Neuron (in vitro differentiated cells): ENCODE data around the gene PTPN14.

Source experiments
- H2AFZ ChIP-seq: one replicate; pipeline ENCODE4 v1.6.1; 2013; ENCODE audit warnings: low read depth, mild to moderate bottlenecking, inconsistent platforms, low read length, moderate library complexity
- H3K27me3 ChIP-seq: one replicate; pipeline ENCODE4 v1.6.1; 2013; ENCODE audit warnings: low read length; ENCODE audit not compliant: insufficient read depth
- H3K36me3 ChIP-seq: one replicate; pipeline ENCODE4 v1.6.1; 2013; ENCODE audit warnings: low read length; ENCODE audit not compliant: insufficient read depth
- H3K4me1 ChIP-seq: one replicate; pipeline ENCODE4 v1.6.1; 2013; ENCODE audit warnings: low read length; ENCODE audit not compliant: insufficient read depth
- H3K4me3 ChIP-seq: 2 replicates; pipeline ENCODE4 v1.5.1; 2013; ENCODE audit warnings: mild to moderate bottlenecking, low read length, moderate library complexity
- H3K9me3 ChIP-seq: one replicate; pipeline ENCODE4 v1.6.1; 2013; ENCODE audit warnings: low read length

The PTPN14 gene

DNA sequence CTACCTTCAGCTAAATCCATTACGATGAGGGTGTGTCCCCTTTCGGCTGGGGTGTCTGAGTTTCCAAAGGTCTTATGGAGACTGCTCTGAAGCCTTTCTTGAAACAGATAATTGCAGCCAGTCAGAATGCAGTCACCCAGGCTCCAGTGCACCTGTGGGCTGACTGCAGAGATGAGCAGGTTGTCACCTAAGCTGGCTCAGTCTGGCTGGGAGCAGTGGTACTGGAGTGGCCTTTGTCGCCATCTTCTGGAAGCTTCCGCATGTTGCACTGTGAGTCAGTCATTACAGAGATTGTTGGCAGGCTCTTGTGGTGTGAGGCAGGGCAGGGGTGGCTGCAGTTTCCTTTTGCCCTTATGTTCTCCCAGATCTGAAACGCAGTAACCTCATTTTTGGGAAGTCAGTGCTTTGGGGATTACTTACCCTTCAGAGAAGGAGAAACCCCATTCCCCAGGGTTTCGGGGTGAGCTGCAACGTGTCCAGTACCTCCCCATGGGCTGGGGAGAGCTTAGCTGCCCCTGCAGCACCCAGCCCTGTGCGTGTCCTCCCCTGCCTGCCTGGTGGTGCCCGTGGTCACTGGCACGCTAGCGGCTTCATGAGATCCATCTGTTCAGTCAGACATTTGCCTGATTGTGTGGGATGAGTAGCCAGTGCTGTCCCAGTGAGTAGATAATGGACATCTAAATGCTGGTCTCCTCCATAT, 222.5 kb downstream of the PTPN14 start:
- H3K36me3 ChIP-seq, result peaks cover 13% of the 10 kb centered on the region
- H2AFZ ChIP-seq, result no peak overlapping the region
- peaks cover 3% of the 10 kb centered on the region for H3K4me1 ChIP-seq
- no peak overlapping the region for H3K4me3 ChIP-seq
- no peaks in the 10 kb centered on the region for H3K27me3 ChIP-seq
- no peaks in the 10 kb centered on the region for H3K9me3 ChIP-seq

GRCh38 chr1:214327514-214327913, 223.9 kb downstream of the PTPN14 start:
- Histone ChIP-seq H3K9me3 (no peaks in the 10 kb centered on the region), H3K36me3 (peaks cover 13% of the 10 kb centered on the region), H3K4me3 (no peak overlapping the region), H3K4me1 (peaks cover 3% of the 10 kb centered on the region), H3K27me3 (no peaks in the 10 kb centered on the region), H2AFZ (no peak overlapping the region)

- Histone ChIP-seq H3K27me3 (no peaks in the 10 kb centered on the region), H3K4me1 (peaks cover 3% of the 10 kb centered on the region), H3K36me3 (peaks cover 14% of the 10 kb centered on the region)
Observed at GRCh38 chr1:214326406-214326805, 225.0 kb downstream of the PTPN14 start.

DNA sequence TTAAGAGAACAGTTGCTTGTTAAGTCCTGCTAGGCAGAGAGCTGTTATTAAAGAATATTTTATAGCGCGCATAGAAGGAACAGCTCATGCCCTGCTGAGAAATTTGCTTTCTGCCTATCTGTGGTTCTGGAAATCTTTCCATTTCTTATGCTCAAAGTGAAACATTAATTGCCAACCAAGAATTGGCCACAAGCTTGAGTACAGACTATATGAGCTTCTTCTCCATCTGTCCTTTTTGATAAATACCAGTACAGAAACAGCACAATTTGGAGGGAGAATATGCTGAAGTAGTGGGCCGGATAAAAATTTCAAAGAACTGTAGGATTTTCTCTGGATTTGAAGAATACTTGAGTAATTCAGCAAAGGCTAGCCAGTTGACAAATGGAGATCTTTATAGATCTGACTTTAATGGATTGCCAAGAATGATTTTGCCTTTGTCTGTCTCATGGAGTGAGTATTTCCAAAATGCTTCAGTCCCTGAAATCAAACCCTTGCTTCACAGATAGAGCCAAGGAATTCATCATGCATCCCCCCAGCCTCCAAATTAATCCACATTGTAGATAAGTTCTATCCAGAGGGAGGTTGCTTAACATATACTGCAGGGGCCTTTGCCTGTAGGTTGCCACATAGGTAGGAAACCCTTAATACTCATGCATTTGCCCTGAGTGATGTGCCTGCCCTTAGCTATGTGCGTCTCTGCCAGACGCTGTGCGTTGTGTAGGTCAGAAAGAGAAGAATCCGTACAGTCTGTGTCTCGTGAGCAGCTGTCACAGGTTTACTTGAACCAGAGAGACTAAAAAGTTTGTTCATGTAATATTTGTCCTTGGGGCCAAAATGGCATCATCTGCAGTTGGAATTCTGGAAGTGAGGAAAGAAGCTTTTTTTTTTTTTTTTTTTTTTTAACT, 226.3 kb downstream of the PTPN14 start:
- no peak overlapping the region for H3K4me3 ChIP-seq
- H2AFZ ChIP-seq, result no peak overlapping the region
- peaks cover 11% of the 10 kb centered on the region for H3K36me3 ChIP-seq
- no peaks in the 10 kb centered on the region for H3K9me3 ChIP-seq
- no peaks in the 10 kb centered on the region for H3K27me3 ChIP-seq
- peaks cover 3% of the 10 kb centered on the region for H3K4me1 ChIP-seq

More at GRCh38 chr1:214326406-214326805, 225.0 kb downstream of the PTPN14 start:
- H3K9me3 ChIP-seq, result no peaks in the 10 kb centered on the region
- H3K4me3 ChIP-seq, result no peak overlapping the region
- H2AFZ ChIP-seq, result no peak overlapping the region

DNA sequence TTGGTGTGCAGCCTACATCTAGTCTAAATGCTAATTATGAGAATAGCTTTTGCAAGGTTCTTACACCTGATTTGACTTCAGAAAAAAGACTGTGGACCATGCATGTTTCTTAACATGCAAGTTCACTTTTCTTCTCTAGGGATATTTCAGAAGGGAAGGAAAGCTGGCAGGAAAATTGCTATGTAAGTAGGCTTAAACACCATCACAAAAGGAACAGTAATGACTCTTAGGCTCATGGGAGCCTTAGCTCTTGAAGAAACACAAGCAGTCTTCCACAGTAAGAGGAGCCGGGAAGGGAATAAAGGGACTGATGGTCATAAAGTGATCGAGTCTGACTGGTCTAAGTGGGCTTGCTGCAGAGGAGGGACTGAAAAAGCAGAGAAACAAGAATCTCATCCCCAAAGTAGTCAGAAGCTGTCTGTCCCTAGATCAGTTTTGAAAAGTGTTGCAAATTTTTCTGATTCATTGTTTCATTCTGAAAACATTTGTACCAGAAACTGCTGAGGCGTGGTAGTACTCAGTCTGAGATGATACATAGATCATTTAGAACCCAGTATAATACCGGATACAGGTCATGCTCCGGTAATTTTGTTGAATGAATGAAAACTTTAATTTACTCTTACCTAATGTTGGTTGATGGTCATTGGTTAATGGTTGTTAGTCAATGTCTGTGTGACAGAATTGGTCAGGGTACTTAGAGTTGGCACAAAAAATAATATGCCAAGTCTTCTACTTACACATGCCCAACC, 229.5 kb downstream of the PTPN14 start:
- Histone ChIP-seq H2AFZ (no peak overlapping the region), H3K27me3 (no peaks in the 10 kb centered on the region), H3K4me1 (peaks cover 4% of the 10 kb centered on the region), H3K9me3 (no peaks in the 10 kb centered on the region), H3K4me3 (no peak overlapping the region), H3K36me3 (peaks cover 14% of the 10 kb centered on the region)

DNA sequence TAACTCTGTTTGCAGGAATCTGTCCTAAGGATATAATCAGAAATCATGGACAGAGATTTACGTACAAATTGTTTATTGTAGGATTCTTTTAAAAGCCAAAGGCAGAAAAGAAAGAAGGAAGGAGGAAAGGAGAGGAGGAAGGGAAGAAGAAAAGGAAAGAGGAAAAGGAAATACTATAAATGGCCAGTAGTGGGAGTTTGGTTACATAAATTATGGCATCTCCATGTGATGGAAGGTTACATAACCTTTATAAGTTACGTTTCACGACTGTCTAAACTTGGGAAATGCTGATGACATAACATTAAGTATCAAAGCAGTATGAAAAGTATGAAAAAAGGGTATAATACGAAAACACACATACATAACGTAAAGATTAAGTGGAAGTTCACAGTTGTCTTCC, 231.5 kb downstream of the PTPN14 start:
- Histone ChIP-seq H3K4me1 (peaks cover 6% of the 10 kb centered on the region), H3K9me3 (no peaks in the 10 kb centered on the region), H3K27me3 (no peaks in the 10 kb centered on the region), H3K4me3 (no peak overlapping the region), H2AFZ (no peak overlapping the region), H3K36me3 (peaks cover 14% of the 10 kb centered on the region)

- H3K36me3 ChIP-seq, result peaks cover 14% of the 10 kb centered on the region
- no peak overlapping the region for H2AFZ ChIP-seq
- H3K27me3 ChIP-seq, result no peaks in the 10 kb centered on the region
- no peaks in the 10 kb centered on the region for H3K9me3 ChIP-seq
- no peak overlapping the region for H3K4me3 ChIP-seq
- H3K4me1 ChIP-seq, result peaks cover 14% of the 10 kb centered on the region
Observed at GRCh38 chr1:214318956-214319736, 232.3 kb downstream of the PTPN14 start.

GRCh38 chr1:214318356-214318755, 233.0 kb downstream of the PTPN14 start:
- H3K4me1 ChIP-seq, result peaks cover 16% of the 10 kb centered on the region

GRCh38 chr1:214317734-214318133, 233.7 kb downstream of the PTPN14 start:
- no peaks in the 10 kb centered on the region for H3K9me3 ChIP-seq
- peaks cover 16% of the 10 kb centered on the region for H3K4me1 ChIP-seq
- H3K27me3 ChIP-seq, result no peaks in the 10 kb centered on the region
- H3K4me3 ChIP-seq, result no peak overlapping the region
- H3K36me3 ChIP-seq, result peaks cover 14% of the 10 kb centered on the region
- H2AFZ ChIP-seq, result no peak overlapping the region

More at GRCh38 chr1:214318356-214318755, 233.0 kb downstream of the PTPN14 start:
- H3K4me3 ChIP-seq, result no peak overlapping the region
- H3K27me3 ChIP-seq, result no peaks in the 10 kb centered on the region
- peaks cover 14% of the 10 kb centered on the region for H3K36me3 ChIP-seq
- H3K9me3 ChIP-seq, result no peaks in the 10 kb centered on the region
- no peak overlapping the region for H2AFZ ChIP-seq

GRCh38 chr1:214317300-214317699, 234.1 kb downstream of the PTPN14 start:
- peaks cover 16% of the 10 kb centered on the region for H3K4me1 ChIP-seq
- no peak overlapping the region for H3K4me3 ChIP-seq
- no peak overlapping the region for H2AFZ ChIP-seq
- peaks cover 14% of the 10 kb centered on the region for H3K36me3 ChIP-seq
- H3K27me3 ChIP-seq, result no peaks in the 10 kb centered on the region
- no peaks in the 10 kb centered on the region for H3K9me3 ChIP-seq

GRCh38 chr1:214316593-214316992, 234.8 kb downstream of the PTPN14 start:
- no peak overlapping the region for H2AFZ ChIP-seq
- H3K4me1 ChIP-seq, result peaks cover 16% of the 10 kb centered on the region
- H3K4me3 ChIP-seq, result no peak overlapping the region
- no peaks in the 10 kb centered on the region for H3K27me3 ChIP-seq
- H3K36me3 ChIP-seq, result peaks cover 14% of the 10 kb centered on the region
- H3K9me3 ChIP-seq, result no peaks in the 10 kb centered on the region

DNA sequence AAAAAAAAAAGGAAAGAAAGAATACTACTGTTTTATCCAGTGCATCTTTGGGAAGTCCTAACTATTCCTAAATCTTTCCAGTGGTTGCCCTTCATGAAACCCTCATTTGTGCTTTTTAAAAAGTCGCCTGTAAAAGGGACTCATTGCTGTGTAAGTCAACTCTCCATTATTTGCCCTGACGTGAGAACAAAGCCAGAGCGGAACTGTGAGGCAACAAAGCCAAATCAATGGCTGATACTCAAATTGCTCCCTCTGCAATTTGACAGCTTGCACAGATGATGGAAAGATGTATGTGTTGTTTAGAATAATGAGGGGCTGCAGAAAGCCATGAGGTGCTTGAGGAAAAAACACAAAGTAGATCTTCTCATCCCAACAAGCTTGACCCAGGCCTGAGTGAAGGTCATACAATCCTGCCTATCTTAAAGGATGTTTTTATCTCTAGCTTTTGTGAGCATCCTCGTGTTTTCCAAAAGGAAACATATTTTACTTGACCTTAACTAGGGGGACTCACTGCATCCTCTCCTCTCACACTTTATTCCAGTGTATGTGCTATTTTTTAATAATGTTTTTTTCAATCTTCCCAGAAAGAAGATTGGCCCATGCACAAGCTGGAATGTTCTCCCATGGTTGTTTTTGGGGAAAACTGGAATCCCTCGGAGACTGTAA, 237.1 kb downstream of the PTPN14 start:
- Histone ChIP-seq H3K4me1 (peaks cover 16% of the 10 kb centered on the region), H3K4me3 (no peak overlapping the region), H3K9me3 (no peaks in the 10 kb centered on the region), H3K36me3 (no peaks in the 10 kb centered on the region), H3K27me3 (no peaks in the 10 kb centered on the region), H2AFZ (no peak overlapping the region)
